SU-DHL-6 (cell line): ENCODE measurements around the gene JADE2.

Experiments used
- EZH2phosphoT487 ChIP-seq: fragments of 200-600 bp; sonication (generic), shearing (Covaris generic); conservative IDR thresholded peaks from 2 replicates; pipeline ENCODE4 v1.6.1; 2018; ENCODE audit warnings: mild to moderate bottlenecking, antibody characterized with exemption, low read length, moderate library complexity, mixed read lengths
- TF ChIP-seq, protein P1 (sequence below): fragments of 200-600 bp; sonication (generic); IDR thresholded peaks from one replicate; pipeline ENCODE4 v1.5.1; 2017; ENCODE audit warnings: antibody characterized with exemption, mild to moderate bottlenecking, low read length, moderate library complexity; ENCODE audit not compliant: insufficient read depth, poor library complexity, severe bottlenecking

DNA sequence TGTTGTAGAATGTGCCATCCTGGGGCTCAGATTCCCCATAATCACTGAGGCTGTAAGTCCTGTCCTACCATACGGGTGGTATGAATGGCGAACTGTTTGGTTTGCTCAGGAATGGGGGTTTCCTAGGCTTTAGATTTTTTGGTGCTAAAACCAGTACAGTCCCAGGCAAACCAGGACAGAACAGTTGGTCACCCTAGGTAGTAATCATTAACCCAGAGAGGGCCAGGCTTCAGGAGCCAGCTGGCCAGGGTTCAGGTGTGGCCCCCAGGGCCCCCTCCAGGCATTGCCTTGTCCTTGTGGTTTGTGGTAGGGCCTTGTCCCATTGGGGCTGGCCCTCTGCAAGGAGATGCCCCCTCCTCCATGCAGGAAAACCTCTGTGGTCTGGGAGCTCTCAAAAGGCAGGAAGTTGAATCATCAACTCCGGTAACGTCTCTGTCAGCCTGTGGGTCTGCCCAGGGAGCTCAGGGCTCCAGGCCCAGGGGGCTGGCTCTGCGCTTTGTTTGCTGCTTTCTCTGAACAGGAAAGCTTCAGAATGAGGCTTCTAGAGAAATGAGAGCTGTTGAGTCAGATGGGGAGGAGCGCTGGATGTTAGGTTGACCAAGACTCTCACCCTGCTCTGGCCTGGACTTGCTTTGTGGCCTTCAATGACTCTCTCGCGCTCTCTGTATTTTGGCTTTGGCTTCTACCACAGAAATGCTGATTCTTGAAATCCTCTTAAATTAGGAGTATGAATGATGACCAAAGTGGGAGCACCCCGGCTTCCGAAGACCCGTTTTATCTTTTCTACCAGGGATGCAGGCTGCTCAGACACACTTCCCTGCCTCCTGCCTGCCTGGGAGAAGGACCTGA is 22.2 kb upstream of the JADE2 start:
- TF ChIP-seq, protein P1, sequence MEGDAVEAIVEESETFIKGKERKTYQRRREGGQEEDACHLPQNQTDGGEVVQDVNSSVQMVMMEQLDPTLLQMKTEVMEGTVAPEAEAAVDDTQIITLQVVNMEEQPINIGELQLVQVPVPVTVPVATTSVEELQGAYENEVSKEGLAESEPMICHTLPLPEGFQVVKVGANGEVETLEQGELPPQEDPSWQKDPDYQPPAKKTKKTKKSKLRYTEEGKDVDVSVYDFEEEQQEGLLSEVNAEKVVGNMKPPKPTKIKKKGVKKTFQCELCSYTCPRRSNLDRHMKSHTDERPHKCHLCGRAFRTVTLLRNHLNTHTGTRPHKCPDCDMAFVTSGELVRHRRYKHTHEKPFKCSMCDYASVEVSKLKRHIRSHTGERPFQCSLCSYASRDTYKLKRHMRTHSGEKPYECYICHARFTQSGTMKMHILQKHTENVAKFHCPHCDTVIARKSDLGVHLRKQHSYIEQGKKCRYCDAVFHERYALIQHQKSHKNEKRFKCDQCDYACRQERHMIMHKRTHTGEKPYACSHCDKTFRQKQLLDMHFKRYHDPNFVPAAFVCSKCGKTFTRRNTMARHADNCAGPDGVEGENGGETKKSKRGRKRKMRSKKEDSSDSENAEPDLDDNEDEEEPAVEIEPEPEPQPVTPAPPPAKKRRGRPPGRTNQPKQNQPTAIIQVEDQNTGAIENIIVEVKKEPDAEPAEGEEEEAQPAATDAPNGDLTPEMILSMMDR, result no peak
- no peak for TF ChIP-seq EZH2phosphoT487
